ENCODE measurements around the gene ROCK2. TPM values are rescaled to one million over a fixed set of nuclear protein-coding genes. Genes with fewer than 3 reads are reported as not detected.
"Not testable (repeated sequence)": the region's sequence is repeated elsewhere in the genome, so short reads cannot be mapped to it uniquely, and the experiment has no call there.

The ROCK2 gene
- total RNA-seq, 1 donor from 2014 or later: 34.2 TPM

DNA sequence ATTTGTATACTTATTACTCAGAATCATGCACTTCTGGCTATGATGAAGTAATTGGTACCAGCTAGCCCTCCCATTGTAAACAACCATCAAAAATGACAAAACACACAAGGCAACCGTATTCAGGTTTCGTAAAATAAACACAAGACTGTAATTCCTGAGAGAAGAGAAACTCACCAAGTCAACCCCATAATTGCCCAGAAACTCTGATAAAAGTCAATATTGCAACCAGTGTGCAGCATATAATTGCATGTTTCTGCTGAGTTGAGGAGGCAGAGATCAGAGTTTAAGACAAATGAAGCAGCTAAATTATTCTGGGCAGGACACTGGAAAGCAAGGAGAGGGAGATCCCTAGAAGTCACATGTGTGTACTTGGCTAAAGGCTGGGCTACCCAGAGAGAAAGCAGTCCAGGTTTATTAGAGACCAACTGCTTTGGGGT lies 90.3 kb downstream of the ROCK2 start:
- DNase-seq: no peak
- peak; percentile 29 for ATAC-seq
- intact Hi-C loops (cut with micrococcal nuclease): no loop called here

- intact Hi-C loops (cut with micrococcal nuclease); DNase-seq; ATAC-seq: not testable (repeated sequence)
Measured at GRCh38 chr2:11252458-11252857, 92.0 kb downstream of the ROCK2 start.

DNA sequence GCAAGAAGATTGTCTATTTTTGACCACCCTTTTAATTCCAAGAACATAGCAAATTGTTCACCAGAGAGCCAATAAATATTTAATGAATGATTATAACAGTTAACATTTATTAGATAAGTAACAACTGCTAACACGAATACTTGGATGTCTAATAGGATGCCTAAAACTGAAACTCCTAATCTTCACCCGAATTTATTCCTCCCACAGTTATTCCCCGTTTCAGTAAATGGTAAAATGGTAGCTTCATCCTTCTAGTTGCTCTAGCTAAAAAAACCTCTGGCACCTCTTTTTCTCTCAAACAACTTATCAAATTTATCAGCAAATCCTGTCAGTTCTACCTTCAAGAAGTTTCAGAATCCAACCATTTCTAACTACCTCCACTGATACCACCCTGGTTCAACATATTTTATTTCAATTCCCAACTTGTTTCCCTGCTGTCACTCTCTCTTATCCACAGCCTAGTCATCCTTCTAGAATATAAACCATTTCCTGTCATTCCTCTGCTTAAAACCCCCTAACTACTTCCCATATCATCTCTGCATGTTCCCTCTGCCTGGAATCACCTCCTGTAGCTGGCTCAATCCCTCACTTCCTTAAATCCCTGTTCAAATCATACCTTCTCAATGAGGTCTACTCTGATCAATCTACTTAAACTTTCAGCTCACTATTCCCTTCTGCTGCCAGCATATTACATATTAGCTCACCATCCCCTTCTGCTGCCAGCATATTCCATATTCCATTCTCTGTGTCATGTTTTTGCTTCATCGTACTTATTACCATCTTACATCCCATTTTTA lies 93.8 kb downstream of the ROCK2 start:
- ATAC-seq: no peak
- intact Hi-C loops (cut with micrococcal nuclease): no loop called here
- no peak for DNase-seq

- intact Hi-C loops (cut with micrococcal nuclease): no loop called here
- DNase-seq (no peak), ATAC-seq (no peak)
Measured at GRCh38 chr2:11245322-11245721, 99.1 kb downstream of the ROCK2 start.

GRCh38 chr2:11244091-11244826 lies 100.2 kb downstream of the ROCK2 start:
- DNase-seq (no peak), ATAC-seq (no peak)
- intact Hi-C loops (cut with micrococcal nuclease): no loop called here

DNA sequence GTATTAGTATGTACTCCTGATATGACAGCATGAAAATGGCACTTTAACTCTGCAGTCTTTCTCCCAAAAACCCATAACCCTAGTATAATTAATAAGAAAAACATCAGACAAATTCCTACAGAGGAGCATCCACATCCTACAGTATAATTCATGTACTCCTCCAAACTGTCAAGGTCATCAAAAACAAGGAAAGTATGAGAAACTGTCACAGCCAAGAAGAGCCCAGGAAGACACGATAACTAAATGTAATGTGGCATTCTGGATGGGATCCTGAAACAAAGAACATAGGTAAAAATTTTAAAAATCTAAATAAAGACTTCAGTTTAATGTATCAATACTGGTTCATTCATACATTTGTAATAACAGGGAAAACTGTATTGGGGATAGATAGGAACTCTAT lies 100.9 kb downstream of the ROCK2 start:
- DNase-seq (no peak), ATAC-seq (no peak)
- intact Hi-C loops (cut with micrococcal nuclease): no loop called here

- no peak for ATAC-seq
- intact Hi-C loops (cut with micrococcal nuclease): no loop called here
- no peak for DNase-seq
Measured at GRCh38 chr2:11242542-11243174, 101.8 kb downstream of the ROCK2 start.

- no peak for ATAC-seq
- no peak for DNase-seq
- intact Hi-C loops (cut with micrococcal nuclease): no loop called here
Measured at GRCh38 chr2:11241412-11242203, 102.8 kb downstream of the ROCK2 start.

- ATAC-seq (peak; percentile 29), DNase-seq (no peak)
- intact Hi-C loops (cut with micrococcal nuclease): loop anchor here (10.0 kb wide), 2 partner anchors 105 to 205 kb away; partner anchors contain the start of gene ROCK2
Measured at GRCh38 chr2:11239666-11240462, 104.6 kb downstream of the ROCK2 start.

DNA sequence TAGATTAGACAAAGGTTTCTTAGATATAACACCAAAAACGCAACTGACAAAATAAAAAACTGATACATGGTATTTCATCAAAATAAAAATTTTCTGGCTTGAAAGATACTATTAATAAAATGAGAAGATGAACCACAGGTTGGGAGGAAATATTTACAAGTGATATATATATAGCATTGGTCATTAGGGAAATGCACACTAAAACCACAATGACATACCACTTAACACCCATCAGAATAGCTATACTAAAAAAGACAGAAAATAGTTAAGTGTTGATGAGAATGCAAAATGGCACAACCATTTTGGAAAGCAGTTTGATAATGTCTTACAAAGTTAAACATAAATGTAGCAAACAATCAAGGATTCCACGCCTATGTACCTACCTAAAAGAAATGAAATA lies 105.3 kb downstream of the ROCK2 start:
- DNase-seq (no peak), ATAC-seq (no peak)
- intact Hi-C loops (cut with micrococcal nuclease): loop anchor here (10.0 kb wide), 2 partner anchors 106 to 206 kb away; partner anchors contain the start of gene ROCK2

DNA sequence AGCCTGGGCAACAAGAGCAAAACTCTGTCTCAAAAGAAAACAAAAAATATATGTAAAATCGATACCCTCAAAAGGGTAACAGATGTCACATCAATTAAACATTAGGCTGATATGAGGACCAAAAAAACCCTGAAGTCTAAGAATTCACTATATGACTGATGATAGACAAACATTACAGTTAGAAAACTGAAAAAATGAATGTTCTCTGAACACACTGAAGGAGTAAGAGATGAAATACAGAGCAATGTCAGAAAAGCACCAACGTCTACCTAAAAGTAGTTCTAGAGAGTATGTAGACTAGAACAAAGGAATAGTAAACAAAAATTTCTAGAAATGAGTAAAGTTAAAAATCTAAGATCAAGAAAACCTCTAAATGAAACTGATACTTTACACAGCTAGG lies 107.3 kb downstream of the ROCK2 start:
- intact Hi-C loops (cut with micrococcal nuclease): loop anchor here (10.0 kb wide), 2 partner anchors 108 to 208 kb away; partner anchors contain the start of gene ROCK2
- ATAC-seq: no peak
- no peak for DNase-seq

DNA sequence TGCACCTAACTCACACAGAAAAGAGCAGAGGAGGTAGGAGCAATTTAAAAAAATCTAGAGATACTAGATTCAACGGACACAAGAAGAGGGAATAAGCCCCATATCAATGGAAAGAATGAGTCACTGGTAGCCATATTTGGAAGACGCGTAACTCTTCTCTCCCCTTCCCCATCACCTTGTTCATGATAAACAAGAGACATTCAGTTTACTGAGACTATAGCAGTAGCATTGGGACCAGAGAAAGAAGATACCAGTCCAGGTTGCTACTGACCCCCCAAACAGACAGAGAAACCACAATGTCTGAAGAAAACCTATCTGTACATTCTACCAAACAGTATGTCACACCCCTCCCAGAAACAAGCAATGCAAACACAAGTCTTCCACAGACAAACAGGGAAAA lies 108.1 kb downstream of the ROCK2 start:
- no peak for ATAC-seq
- intact Hi-C loops (cut with micrococcal nuclease): loop anchor here (10.0 kb wide), 2 partner anchors 108 to 208 kb away; partner anchors contain the start of gene ROCK2

DNA sequence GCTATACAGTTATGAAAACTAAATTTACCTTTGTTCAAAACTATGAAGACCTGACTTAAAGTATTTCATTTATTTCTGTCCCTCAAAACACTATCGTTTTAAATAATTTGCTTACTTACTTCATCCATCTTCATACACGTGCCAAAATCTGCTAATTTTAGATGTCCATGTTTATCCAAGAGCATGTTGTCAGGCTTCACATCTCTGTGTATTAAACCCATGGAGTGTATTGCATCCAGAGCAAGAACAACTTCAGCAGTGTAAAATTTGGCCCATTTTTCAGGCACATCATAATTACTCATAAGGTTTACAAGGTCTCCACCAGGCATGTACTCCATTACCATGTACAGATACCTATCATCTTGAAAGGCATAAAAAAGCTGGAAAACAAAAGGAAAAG lies 108.9 kb downstream of the ROCK2 start:
- intact Hi-C loops (cut with micrococcal nuclease): loop anchor here (2.0 to 10.0 kb wide), 3 partner anchors 109 to 209 kb away; partner anchors contain the start of gene ROCK2
- DNase-seq (no peak), ATAC-seq (no peak)

More for the DNA sequence above, 108.1 kb downstream of the ROCK2 start:
- DNase-seq: no peak

DNA sequence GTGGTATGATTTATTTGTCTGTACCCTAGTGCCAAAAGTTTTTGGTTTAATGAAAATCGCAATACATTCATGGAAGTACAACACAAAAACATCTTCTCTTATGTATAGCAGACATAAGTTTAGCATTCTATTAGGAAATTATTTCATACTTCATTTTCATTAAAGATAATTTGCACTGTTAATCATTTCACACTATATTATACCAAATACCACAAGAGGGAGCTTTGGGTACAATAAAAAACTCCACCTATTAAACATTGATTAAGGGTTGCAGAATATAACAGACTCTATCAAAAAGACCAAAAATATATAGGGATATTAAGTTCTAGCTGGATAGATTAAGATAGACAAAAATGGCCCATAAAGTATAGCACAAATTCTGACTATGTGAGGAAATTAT lies 110.1 kb downstream of the ROCK2 start:
- intact Hi-C loops (cut with micrococcal nuclease): loop anchor here (2.0 to 10.0 kb wide), 3 partner anchors 110 to 210 kb away; partner anchors contain the start of gene ROCK2
- ATAC-seq (peak; percentile 46), DNase-seq (no peak)

- ATAC-seq, DNase-seq: not testable (repeated sequence)
- intact Hi-C loops (cut with micrococcal nuclease): loop anchor here (10.0 kb wide), 2 partner anchors 114 to 214 kb away; partner anchors contain the start of gene ROCK2
Measured at GRCh38 chr2:11231193-11231592, 113.2 kb downstream of the ROCK2 start.

- DNase-seq (no peak), ATAC-seq (no peak)
- intact Hi-C loops (cut with micrococcal nuclease): no loop called here
Measured at GRCh38 chr2:11228692-11229091, 115.7 kb downstream of the ROCK2 start.

- DNase-seq: no peak
- intact Hi-C loops (cut with micrococcal nuclease): no loop called here
- no peak for ATAC-seq
Measured at GRCh38 chr2:11227595-11227994, 116.8 kb downstream of the ROCK2 start.

GRCh38 chr2:11224887-11225286 lies 119.5 kb downstream of the ROCK2 start:
- DNase-seq: no peak
- intact Hi-C loops (cut with micrococcal nuclease): no loop called here
- ATAC-seq: no peak

Data from left ventricle myocardium superior (tissue), 1 donor.